HepG2 (cell line): Measurements from ENCODE around the gene RPP14.

Experiments
- CENPT ChIP-seq: sonication (generic); formaldehyde crosslinking; IDR thresholded peaks from 2 replicates; pipeline ENCODE4 v1.8.0; 2022; ENCODE audit warnings: low read depth, mild to moderate bottlenecking, moderate library complexity, missing genetic modification reagents
- EED ChIP-seq: sonication (generic); formaldehyde crosslinking; IDR thresholded peaks from 2 replicates; pipeline ENCODE4 v1.5.0; 2020; ENCODE audit warnings: mild to moderate bottlenecking, missing genetic modification reagents
- ELF4 ChIP-seq: sonication (generic); formaldehyde crosslinking; IDR thresholded peaks from 2 replicates; pipeline ENCODE4 v1.5.0; 2020; ENCODE audit warnings: missing genetic modification reagents, mild to moderate bottlenecking, moderate library complexity, borderline replicate concordance
- GMEB2 ChIP-seq: IDR thresholded peaks from 2 replicates; pipeline ENCODE4 v1.6.1; 2016; ENCODE audit warnings: missing biosample characterization, missing genetic modification reagents, low read depth
- KDM1A ChIP-seq: IDR thresholded peaks from 2 replicates; pipeline ENCODE4 v1.6.1; 2016; ENCODE audit warnings: missing compliant biosample characterization
- RAD21 ChIP-seq: fragments of 450-650 bp; formaldehyde crosslinking; IDR thresholded peaks from 2 replicates; pipeline ENCODE4 v1.5.0; 2020; ENCODE audit warnings: mild to moderate bottlenecking
- RNF2 ChIP-seq: fragments of 450-650 bp; conservative IDR thresholded peaks from 2 replicates; pipeline ENCODE4 v1.6.1; 2016; ENCODE audit warnings: low read depth
- YY1 ChIP-seq: IDR thresholded peaks from 2 replicates; pipeline ENCODE4 v1.6.1; 2011; ENCODE audit warnings: low read length, low read depth, moderate library complexity, mild to moderate bottlenecking; ENCODE audit not compliant: insufficient read depth, insufficient replicate concordance
- ZNF383 ChIP-seq: sonication (generic); formaldehyde crosslinking; IDR thresholded peaks from 2 replicates; pipeline ENCODE4 v1.4.0; 2020; ENCODE audit warnings: missing genetic modification reagents, mild to moderate bottlenecking, borderline replicate concordance
- TF ChIP-seq, protein P1 (sequence below): sonication (generic); formaldehyde crosslinking; IDR thresholded peaks from 2 replicates; pipeline ENCODE4 v1.4.0; 2020; ENCODE audit warnings: missing genetic modification reagents

- no peak for TF ChIP-seq RNF2
- TF ChIP-seq CENPT = no peak
- TF ChIP-seq RAD21 (CRISPR knock-in tag) = no peak
- no peak for TF ChIP-seq EED (CRISPR knock-in tag)
- no peak for TF ChIP-seq ELF4
- TF ChIP-seq GMEB2 (CRISPR knock-in tag) = no peak
- TF ChIP-seq ZNF383 (CRISPR knock-in tag) = no peak
- TF ChIP-seq, protein P1, sequence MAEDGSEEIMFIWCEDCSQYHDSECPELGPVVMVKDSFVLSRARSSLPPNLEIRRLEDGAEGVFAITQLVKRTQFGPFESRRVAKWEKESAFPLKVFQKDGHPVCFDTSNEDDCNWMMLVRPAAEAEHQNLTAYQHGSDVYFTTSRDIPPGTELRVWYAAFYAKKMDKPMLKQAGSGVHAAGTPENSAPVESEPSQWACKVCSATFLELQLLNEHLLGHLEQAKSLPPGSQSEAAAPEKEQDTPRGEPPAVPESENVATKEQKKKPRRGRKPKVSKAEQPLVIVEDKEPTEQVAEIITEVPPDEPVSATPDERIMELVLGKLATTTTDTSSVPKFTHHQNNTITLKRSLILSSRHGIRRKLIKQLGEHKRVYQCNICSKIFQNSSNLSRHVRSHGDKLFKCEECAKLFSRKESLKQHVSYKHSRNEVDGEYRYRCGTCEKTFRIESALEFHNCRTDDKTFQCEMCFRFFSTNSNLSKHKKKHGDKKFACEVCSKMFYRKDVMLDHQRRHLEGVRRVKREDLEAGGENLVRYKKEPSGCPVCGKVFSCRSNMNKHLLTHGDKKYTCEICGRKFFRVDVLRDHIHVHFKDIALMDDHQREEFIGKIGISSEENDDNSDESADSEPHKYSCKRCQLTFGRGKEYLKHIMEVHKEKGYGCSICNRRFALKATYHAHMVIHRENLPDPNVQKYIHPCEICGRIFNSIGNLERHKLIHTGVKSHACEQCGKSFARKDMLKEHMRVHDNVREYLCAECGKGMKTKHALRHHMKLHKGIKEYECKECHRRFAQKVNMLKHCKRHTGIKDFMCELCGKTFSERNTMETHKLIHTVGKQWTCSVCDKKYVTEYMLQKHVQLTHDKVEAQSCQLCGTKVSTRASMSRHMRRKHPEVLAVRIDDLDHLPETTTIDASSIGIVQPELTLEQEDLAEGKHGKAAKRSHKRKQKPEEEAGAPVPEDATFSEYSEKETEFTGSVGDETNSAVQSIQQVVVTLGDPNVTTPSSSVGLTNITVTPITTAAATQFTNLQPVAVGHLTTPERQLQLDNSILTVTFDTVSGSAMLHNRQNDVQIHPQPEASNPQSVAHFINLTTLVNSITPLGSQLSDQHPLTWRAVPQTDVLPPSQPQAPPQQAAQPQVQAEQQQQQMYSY = no peak
- no peak for TF ChIP-seq KDM1A
- no peak for TF ChIP-seq YY1
These were observed 20.3 kb downstream of the RPP14 start for GRCh38 chr3:58326267-58326900.
